SU-DHL-6 (cell line): ENCODE measurements around the gene SYDE2.

Source experiments
- H2AFZ ChIP-seq: fragments of 200-600 bp; sonication (generic); 2 replicates; pipeline ENCODE4 v1.6.1; 2014; ENCODE audit warnings: low read depth, mild to moderate bottlenecking, moderate library complexity, mixed read lengths, antibody characterized with exemption, low read length; ENCODE audit not compliant: severe bottlenecking
- H3F3A ChIP-seq: fragments of 200-600 bp; shearing (Covaris generic); 2 replicates; pipeline ENCODE4 v1.6.0; 2016; ENCODE audit warnings: antibody characterized with exemption, mild to moderate bottlenecking; ENCODE audit not compliant: insufficient read depth
- H3K27ac ChIP-seq: fragments of 200-600 bp; sonication (generic); 2 replicates; pipeline ENCODE4 v1.5.1; 2016; ENCODE audit warnings: low read depth, mild to moderate bottlenecking, low read length, moderate library complexity, mixed read lengths
- H3K27me3 ChIP-seq: fragments of 200-600 bp; sonication (generic), shearing (Covaris generic); 2 replicates; pipeline ENCODE4 v1.6.0; 2014; ENCODE audit warnings: mild to moderate bottlenecking, low read length
- H3K36me3 ChIP-seq: fragments of 200-600 bp; sonication (generic); 2 replicates; pipeline ENCODE4 v1.6.1; 2014; ENCODE audit warnings: mild to moderate bottlenecking, low read length, mixed read lengths
- H3K4me2 ChIP-seq: fragments of 300-600, 200-600 bp; shearing (Covaris generic), sonication (generic); 2 replicates; pipeline ENCODE4 v1.6.0; 2014; ENCODE audit warnings: low read length, low read depth, mild to moderate bottlenecking; ENCODE audit not compliant: poor library complexity, severe bottlenecking
- H3K4me3 ChIP-seq: fragments of 200-600 bp; sonication (generic); 2 replicates; pipeline ENCODE4 v1.5.1; 2014; ENCODE audit warnings: antibody characterized with exemption, low read length, mild to moderate bottlenecking, mixed read lengths; ENCODE audit not compliant: insufficient read depth, poor library complexity, severe bottlenecking
- H3K79me2 ChIP-seq: fragments of 200-600 bp; sonication (generic); 2 replicates; pipeline ENCODE4 v1.6.1; 2014; ENCODE audit warnings: mild to moderate bottlenecking, low read length, moderate library complexity; ENCODE audit not compliant: insufficient read depth
- H3K9ac ChIP-seq: fragments of 200-600 bp; sonication (generic); 2 replicates; pipeline ENCODE4 v1.7.0; 2014; ENCODE audit warnings: mild to moderate bottlenecking, low read length
- H3K9me2 ChIP-seq: fragments of 200-600 bp; sonication (generic); replicated peaks from 2 replicates; pipeline ENCODE4 v1.6.1; 2014; ENCODE audit warnings: low read length; ENCODE audit not compliant: insufficient read depth
- H3K9me3 ChIP-seq: fragments of 200-600 bp; sonication (generic); 2 replicates; pipeline ENCODE4 v1.6.1; 2014; ENCODE audit warnings: low read length, mixed read lengths; ENCODE audit not compliant: insufficient read depth
- H4K20me1 ChIP-seq: fragments of 200-600 bp; sonication (generic); 2 replicates; pipeline ENCODE4 v1.6.1; 2014; ENCODE audit warnings: low read depth, mild to moderate bottlenecking, antibody characterized with exemption, low read length, moderate library complexity, mixed read lengths
- CTCF ChIP-seq: fragments of 200-600 bp; sonication (generic); IDR thresholded peaks from one replicate; pipeline ENCODE4 v1.5.1; 2017; ENCODE audit warnings: antibody characterized with exemption, mild to moderate bottlenecking, low read length, moderate library complexity; ENCODE audit not compliant: insufficient read depth, poor library complexity, severe bottlenecking
- EZH2phosphoT487 ChIP-seq: fragments of 200-600 bp; sonication (generic), shearing (Covaris generic); conservative IDR thresholded peaks from 2 replicates; pipeline ENCODE4 v1.6.1; 2018; ENCODE audit warnings: mild to moderate bottlenecking, antibody characterized with exemption, low read length, moderate library complexity, mixed read lengths

Gene SYDE2

DNA sequence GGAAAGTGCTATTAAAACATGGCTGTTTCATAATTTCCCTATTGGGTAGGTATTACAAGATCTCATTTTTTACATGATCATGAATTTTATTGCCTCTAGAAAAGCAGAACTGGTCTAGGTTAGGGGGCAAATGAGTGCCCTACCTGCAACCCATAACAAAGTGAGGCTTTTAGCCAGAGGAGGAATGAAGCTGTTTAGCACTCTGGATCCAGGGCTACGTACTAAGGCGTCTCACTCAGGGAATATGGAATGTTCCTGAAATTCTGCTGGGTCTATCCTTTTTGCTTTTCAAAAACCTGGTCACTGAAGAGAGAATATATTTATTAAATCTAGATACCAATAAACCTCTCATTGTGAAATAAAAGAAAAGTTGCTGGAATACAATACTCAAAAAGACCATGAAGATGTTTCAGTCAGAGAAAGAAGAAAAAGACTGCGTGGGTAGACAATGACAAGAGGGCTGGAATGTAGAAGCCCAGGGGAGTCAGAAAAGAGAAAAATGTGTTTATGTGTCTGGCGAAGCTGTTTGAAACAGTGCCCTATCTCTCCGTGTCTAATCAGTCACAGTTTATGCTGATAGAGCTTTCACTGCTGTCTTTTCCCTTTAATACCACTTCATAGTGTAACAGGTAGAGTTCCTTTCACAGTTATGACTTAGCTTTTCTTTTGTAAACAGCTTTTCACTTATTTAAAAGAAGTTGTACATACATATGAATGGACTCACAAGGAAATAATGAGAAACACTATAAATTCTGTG, 25.0 kb upstream of the SYDE2 start:
- TF ChIP-seq CTCF: no peak
- no peak for TF ChIP-seq EZH2phosphoT487
- H2AFZ ChIP-seq: no peak overlapping the region
- H3K79me2 ChIP-seq: no peaks in the 10 kb centered on the region
- H3K36me3 ChIP-seq: no peaks in the 10 kb centered on the region
- H3K9ac ChIP-seq: no peak overlapping the region
- H3K27ac ChIP-seq: no peak overlapping the region
- H4K20me1 ChIP-seq: no peaks in the 10 kb centered on the region
- H3K9me3 ChIP-seq: no peaks in the 10 kb centered on the region
- no peak overlapping the region for H3K4me3 ChIP-seq
- H3K27me3 ChIP-seq: no peaks in the 10 kb centered on the region
- H3K9me2 ChIP-seq: no peaks in the 10 kb centered on the region
- no peak overlapping the region for H3K4me2 ChIP-seq
- H3F3A ChIP-seq: no peaks in the 10 kb centered on the region

DNA sequence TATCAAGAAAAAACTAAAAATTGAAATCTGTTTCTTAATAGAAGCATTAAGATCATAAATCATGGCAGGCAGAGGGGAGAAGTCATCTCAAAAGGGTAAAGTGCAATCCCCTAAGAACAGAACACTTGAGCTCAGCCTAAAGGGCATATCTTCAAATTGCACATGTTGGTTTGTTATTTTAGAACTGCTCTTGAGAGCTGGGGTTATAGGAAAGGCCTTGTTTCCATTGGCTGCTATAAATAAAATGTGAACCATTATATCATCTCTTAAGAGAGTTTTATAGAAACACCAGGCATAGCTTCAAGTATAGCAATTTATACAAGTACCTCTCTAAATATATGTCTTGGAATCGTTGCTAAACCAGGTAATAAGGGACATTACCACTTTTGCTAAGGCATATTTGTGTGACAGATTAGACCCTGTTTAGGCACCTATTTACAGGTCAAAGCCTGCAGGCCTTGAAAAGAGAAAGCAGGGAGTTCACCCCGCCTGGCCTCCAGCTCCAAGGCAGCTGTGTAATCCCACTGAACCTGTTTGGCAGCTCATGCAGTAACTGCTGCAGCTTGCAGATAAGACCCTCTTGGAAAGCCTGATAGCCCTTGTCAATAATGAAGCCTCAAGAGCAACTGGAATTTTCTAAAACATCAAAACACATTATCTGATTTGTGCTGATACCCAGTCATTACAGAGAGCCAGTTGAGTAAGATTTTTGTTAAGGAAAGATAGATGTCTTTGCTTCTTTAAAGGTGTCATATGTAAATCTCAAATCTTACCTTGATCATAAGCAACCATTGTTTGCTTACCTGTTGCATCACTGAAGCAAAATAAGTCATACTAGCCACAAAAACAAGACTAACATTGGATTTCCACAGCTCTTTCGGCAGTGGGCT, 24.2 kb upstream of the SYDE2 start:
- H3K36me3 ChIP-seq: no peaks in the 10 kb centered on the region
- no peaks in the 10 kb centered on the region for H3F3A ChIP-seq
- no peaks in the 10 kb centered on the region for H3K27me3 ChIP-seq
- H3K9me2 ChIP-seq: no peaks in the 10 kb centered on the region
- H3K9me3 ChIP-seq: no peaks in the 10 kb centered on the region
- no peak overlapping the region for H3K9ac ChIP-seq
- no peak overlapping the region for H3K4me3 ChIP-seq
- no peaks in the 10 kb centered on the region for H4K20me1 ChIP-seq
- TF ChIP-seq EZH2phosphoT487 (no peak), CTCF (no peak)
- no peak overlapping the region for H3K27ac ChIP-seq
- no peaks in the 10 kb centered on the region for H3K79me2 ChIP-seq
- H2AFZ ChIP-seq: no peak overlapping the region
- H3K4me2 ChIP-seq: no peak overlapping the region

GRCh38 chr1:85224295-85224694, 23.5 kb upstream of the SYDE2 start:
- Histone ChIP-seq H3K4me2 (no peak overlapping the region), H3K27me3 (no peaks in the 10 kb centered on the region), H4K20me1 (no peaks in the 10 kb centered on the region), H3K36me3 (no peaks in the 10 kb centered on the region), H3K9me2 (no peaks in the 10 kb centered on the region), H3K4me3 (no peak overlapping the region), H3K79me2 (no peaks in the 10 kb centered on the region), H2AFZ (no peak overlapping the region), H3F3A (no peaks in the 10 kb centered on the region), H3K9me3 (no peaks in the 10 kb centered on the region), H3K9ac (no peak overlapping the region), H3K27ac (no peak overlapping the region)
- TF ChIP-seq CTCF (no peak), EZH2phosphoT487 (no peak)
